ENCODE measurements around the gene CARD9.

GRCh38 chr9:136332482-136332983, 40.9 kb downstream of the CARD9 start:
- TF ChIP-seq CTCF (IDR thresholded peaks at IDR 0.05) (no peak), POLR2AphosphoS5 (IDR thresholded peaks at IDR 0.05) (no peak)

Data from transverse colon (tissue), 4 donors.